Right lobe of liver (tissue), 6 donors: ENCODE data around the gene GALNT17. TPM values are rescaled to one million over a fixed set of nuclear protein-coding genes. Genes with fewer than 3 reads are reported as not detected.

ENCODE experiments used
- ATAC-seq, 4 donors: fragments of 200-7000 bp; cut with Tn5 transposase; one replicate each; pipeline ENCODE4 v1.9.1; 2020; ENCODE audit warnings: mild to moderate bottlenecking in 4 of 4, moderate library complexity in 4 of 4
- DNase-seq, 3 donors: peaks; one replicate each; pipeline ENCODE4 v3.0.0-alpha.2; 2020
- H3K27ac ChIP-seq, 3 donors: fragments of 200-600 bp; one replicate each; pipeline ENCODE4 v1.8.0; 2022
- H3K27me3 ChIP-seq, 2 donors: fragments of 200-600 bp; one replicate each; pipeline ENCODE4 v1.8.0; 2022
- H3K36me3 ChIP-seq, 4 donors: fragments of 200-600 bp; sonication (generic) in 1 of 4; one replicate each; pipeline versions ENCODE4 v1.5.1 to v1.8.0; 2017 to 2022; ENCODE audit warnings: control low read depth in 1 of 4
- H3K4me1 ChIP-seq, 4 donors: fragments of 200-600 bp; sonication (generic) in 1 of 4; one replicate each; pipeline versions ENCODE4 v1.5.1 to v1.8.0; 2017 to 2022; ENCODE audit warnings: control low read depth in 1 of 4
- H3K4me3 ChIP-seq, 3 donors: fragments of 200-600 bp; one replicate each; pipeline ENCODE4 v1.8.0; 2022
- H3K9me3 ChIP-seq, 4 donors: fragments of 200-600 bp; sonication (generic) in 1 of 4; one replicate each; pipeline versions ENCODE4 v1.5.1 to v1.8.0; 2017 to 2022; ENCODE audit warnings: control low read depth in 1 of 4
- CTCF ChIP-seq, 4 donors: fragments of 200-600 bp in 3 of 4; fragments of 450-650 bp in 1 of 4; IDR thresholded peaks; one replicate each; pipeline versions ENCODE4 v1.5.1 to v1.8.0; 2016 to 2022; ENCODE audit warnings: antibody characterized with exemption in 4 of 4, mild to moderate bottlenecking in 2 of 4
- POLR2A ChIP-seq: fragments of 450-650 bp; IDR thresholded peaks from one replicate; pipeline ENCODE4 v1.6.1; 2017; ENCODE audit warnings: antibody characterized with exemption, mild to moderate bottlenecking
- WGBS: methylation state at CpG from one replicate; pipeline ENCODE4 v1.1.6; 2018; ENCODE audit warnings: low coverage, low lambda C conversion rate; ENCODE audit not compliant: insufficient coverage; ENCODE audit errors: missing lambda C conversion rate; 5-methylcytosine and 5-hydroxymethylcytosine counted together
- intact Hi-C, 2 donors: fragments of 100-400 bp; cut with DNase I; formaldehyde crosslinking; loops; one replicate each; pipeline versions ENCODE4 v1.11.2 to v1.14.1; 2022
- total RNA-seq, 6 experiments: library from RNA; depleted of rRNA in 2 of 6; stranded (reverse); fragments of >200 nt in 2 of 6; fragmentation: NEBNext Ultra II Directional in 3 of 6; extraction: Animal tissue kit (Norgen Biotek cat#: 25700) in 3 of 6; gene quantifications; one replicate each; pipeline versions ENCODE4 v1.1.0 to v1.2.4, GENCODE V29; 2016 to 2023
- donor health status: DM: no; HTN: yes; CAD: no.
- donor health status: DM: no; HTN: no; CAD: no.
- donor health status: DM: no; HTN: no; CAD: no.
- donor health status: DM: no; HTN: yes; CAD: no.
- donor health status: DM: no; HTN: yes; CAD: no.

Gene GALNT17
- total RNA-seq, 6 experiments from 2014 or later = 0.06 to 0.31 (median 0.10) TPM

GRCh38 chr7:71216211-71216610, 84.3 kb downstream of the GALNT17 start:
- no peaks in the 10 kb centered on the region for H3K27me3 ChIP-seq
- H3K4me1 ChIP-seq = no peaks in the 10 kb centered on the region
- H3K27ac ChIP-seq = no peak overlapping the region
- intact Hi-C loops = no loop called here
- DNase-seq = no peak
- no peaks in the 10 kb centered on the region for H3K36me3 ChIP-seq
- TF ChIP-seq POLR2A (no peak), CTCF (IDR thresholded peaks at IDR 0.05) (no peak)
- no peak for ATAC-seq
- WGBS = 86% methylated on average over 3 of the region's 4 CpGs
- no peak overlapping the region for H3K4me3 ChIP-seq
- H3K9me3 ChIP-seq = no peaks in the 10 kb centered on the region

GRCh38 chr7:71220210-71220695, 88.3 kb downstream of the GALNT17 start:
- 35% methylated on average over 5 of the region's 5 CpGs for WGBS
- DNase-seq (no peak), ATAC-seq (no peak)
- Histone ChIP-seq H3K36me3 (no peaks in the 10 kb centered on the region), H3K4me1 (no peaks in the 10 kb centered on the region), H3K27me3 (no peaks in the 10 kb centered on the region), H3K9me3 (no peaks in the 10 kb centered on the region), H3K27ac (no peak overlapping the region), H3K4me3 (no peak overlapping the region)
- TF ChIP-seq CTCF (IDR thresholded peaks at IDR 0.05) = no peak
- TF ChIP-seq POLR2A = no peak
- intact Hi-C loops = no loop called here

GRCh38 chr7:71221049-71221448, 89.1 kb downstream of the GALNT17 start:
- no peak for ATAC-seq
- Histone ChIP-seq H3K4me1 (no peaks in the 10 kb centered on the region), H3K9me3 (no peaks in the 10 kb centered on the region), H3K27ac (no peak overlapping the region), H3K36me3 (no peaks in the 10 kb centered on the region), H3K27me3 (no peaks in the 10 kb centered on the region), H3K4me3 (no peak overlapping the region)
- intact Hi-C loops = no loop called here
- 100% methylated on average over 1 of the region's 1 CpG for WGBS
- no peak for TF ChIP-seq CTCF (IDR thresholded peaks at IDR 0.05)
- TF ChIP-seq POLR2A = no peak
- DNase-seq = no peak

GRCh38 chr7:71221549-71221948, 89.6 kb downstream of the GALNT17 start:
- H3K9me3 ChIP-seq = no peaks in the 10 kb centered on the region
- WGBS = 53% methylated on average over 3 of the region's 3 CpGs
- H3K4me1 ChIP-seq = no peaks in the 10 kb centered on the region
- no peak for DNase-seq
- intact Hi-C loops = no loop called here
- no peak overlapping the region for H3K27ac ChIP-seq
- no peak overlapping the region for H3K4me3 ChIP-seq
- TF ChIP-seq POLR2A (no peak), CTCF (IDR thresholded peaks at IDR 0.05) (no peak)
- ATAC-seq = no peak
- H3K27me3 ChIP-seq = no peaks in the 10 kb centered on the region
- H3K36me3 ChIP-seq = no peaks in the 10 kb centered on the region

GRCh38 chr7:71227126-71227525, 95.2 kb downstream of the GALNT17 start:
- Histone ChIP-seq H3K36me3 (no peaks in the 10 kb centered on the region), H3K9me3 (no peaks in the 10 kb centered on the region), H3K27me3 (no peaks in the 10 kb centered on the region), H3K4me1 (no peaks in the 10 kb centered on the region), H3K4me3 (no peak overlapping the region), H3K27ac (no peak overlapping the region)
- TF ChIP-seq POLR2A = no peak
- no peak for TF ChIP-seq CTCF (IDR thresholded peaks at IDR 0.05)
- WGBS = 64% methylated on average over 5 of the region's 5 CpGs
- ATAC-seq = no peak
- no peak for DNase-seq
- intact Hi-C loops = no loop called here
